Endothelial cell of umbilical vein (primary cell): ENCODE data around the gene NDUFB10.

ENCODE experiments used
- CTCF ChIP-seq, 2 donors: IDR thresholded peaks; 1 replicate in 1 of 2; 2 replicates in 1 of 2; pipeline ENCODE4 v1.5.1; 2011; ENCODE audit warnings: low read length in 2 of 2, mild to moderate bottlenecking in 2 of 2, moderate library complexity in 2 of 2, control low read depth in 1 of 2, inconsistent platforms in 1 of 2, low read depth in 1 of 2; ENCODE audit not compliant: insufficient read depth in 1 of 2; ENCODE audit errors: extremely low read depth in 1 of 2
- EZH2 ChIP-seq: IDR thresholded peaks from 2 replicates; pipeline ENCODE4 v1.6.1; 2012; ENCODE audit warnings: borderline replicate concordance, low read depth, mild to moderate bottlenecking, moderate library complexity, low read length, inconsistent platforms; ENCODE audit not compliant: severe bottlenecking
- FOS ChIP-seq: IDR thresholded peaks from 2 replicates; pipeline ENCODE4 v1.6.1; 2011; ENCODE audit warnings: mild to moderate bottlenecking, low read length, moderate library complexity, borderline replicate concordance; ENCODE audit not compliant: insufficient read depth
- JUN ChIP-seq: IDR thresholded peaks from 2 replicates; pipeline ENCODE4 v1.6.1; 2011; ENCODE audit warnings: borderline replicate concordance, low read depth; ENCODE audit not compliant: insufficient read length, insufficient read depth
- MAX ChIP-seq: IDR thresholded peaks from 2 replicates; pipeline ENCODE4 v1.6.1; 2011; ENCODE audit not compliant: insufficient read depth, insufficient read length
- MYC ChIP-seq: IDR thresholded peaks from one replicate; pipeline ENCODE4 v1.6.1; 2011; ENCODE audit warnings: mild to moderate bottlenecking, low read depth, low read length
- POLR2A ChIP-seq: IDR thresholded peaks from 2 replicates; pipeline ENCODE4 v1.6.1; 2012; ENCODE audit warnings: low read depth, mild to moderate bottlenecking, control low read depth, low read length
- POLR2AphosphoS5 ChIP-seq: IDR thresholded peaks from 2 replicates; pipeline ENCODE4 v1.6.1; 2012; ENCODE audit warnings: low read depth, mild to moderate bottlenecking, control low read depth, low read length, moderate library complexity; ENCODE audit not compliant: insufficient read depth

GRCh38 chr16:1977875-1978268 is 18.5 kb downstream of the NDUFB10 start:
- TF ChIP-seq CTCF (IDR thresholded peaks at IDR 0.05; ENCODE audit: extremely low read depth in 1 of 2, insufficient read depth in 1 of 2, low read depth in 1 of 2, low read length in 2 of 2) (no peak), EZH2 (no peak), POLR2A (no peak), POLR2AphosphoS5 (no peak), MYC (no peak), JUN (no peak), MAX (no peak), FOS (no peak)
